Cardiac septum (tissue), 1 donor: ENCODE results near the gene ANKRD20A1. TPM values are rescaled to one million over a fixed set of nuclear protein-coding genes. Genes with fewer than 3 reads are reported as not detected.
"Not testable (repeated sequence)": the region's sequence is repeated elsewhere in the genome, so short reads cannot be mapped to it uniquely, and the experiment has no call there.

Source experiments
- DNase-seq: peaks from one replicate; pipeline ENCODE4 v3.0.0-alpha.2; 2020; ENCODE audit warnings: low spot score
- intact Hi-C: fragments of 100-400 bp; cut with DNase I; formaldehyde crosslinking; loops from one replicate; pipeline ENCODE4 v1.14.0; 2022
- long read RNA-seq: library from polyadenylated mRNA; unstranded; transcript quantifications from one replicate; pipeline ENCODE4 v2.0.0, GENCODE V29; 2021
- total RNA-seq: library from RNA; stranded (reverse); fragmentation: NEBNext Ultra II Directional; extraction: Animal tissue kit (Norgen Biotek cat#: 25700); gene quantifications from one replicate; pipeline ENCODE4 v1.2.1, GENCODE V29; 2021
- donor health status: DM: no; HTN: no; CAD: no.

ANKRD20A1 gene
- total RNA-seq, result 0.59 TPM
- long read RNA-seq, result 0 reads

DNA sequence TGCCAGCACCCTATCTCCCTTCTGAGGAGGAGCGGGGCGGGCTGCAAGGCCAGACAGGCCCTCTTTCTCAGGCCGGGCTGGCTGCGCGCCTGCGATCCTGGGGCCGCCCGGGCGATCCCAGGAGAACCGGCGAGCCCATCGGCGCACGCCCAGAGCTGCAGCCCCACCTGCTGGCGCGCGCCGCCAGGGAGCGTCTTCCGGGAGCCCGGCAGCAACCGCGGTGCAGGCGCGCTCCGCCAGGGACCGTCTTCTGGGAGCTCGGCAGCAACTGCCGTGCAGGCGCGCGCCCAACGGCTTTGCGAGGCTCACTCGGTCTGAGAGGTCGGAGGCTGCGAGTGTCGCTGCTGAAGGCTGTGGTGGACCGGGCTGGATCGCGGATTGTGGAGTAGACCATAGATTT is at the start of gene ANKRD20A1:
ANKRD20A1 (plus strand) TSS at position 61 of the 400 bp plus-strand sequence. CDS start 496 bp downstream, outside the sequence.
- DNase-seq, intact Hi-C loops: not testable (repeated sequence)

DNA sequence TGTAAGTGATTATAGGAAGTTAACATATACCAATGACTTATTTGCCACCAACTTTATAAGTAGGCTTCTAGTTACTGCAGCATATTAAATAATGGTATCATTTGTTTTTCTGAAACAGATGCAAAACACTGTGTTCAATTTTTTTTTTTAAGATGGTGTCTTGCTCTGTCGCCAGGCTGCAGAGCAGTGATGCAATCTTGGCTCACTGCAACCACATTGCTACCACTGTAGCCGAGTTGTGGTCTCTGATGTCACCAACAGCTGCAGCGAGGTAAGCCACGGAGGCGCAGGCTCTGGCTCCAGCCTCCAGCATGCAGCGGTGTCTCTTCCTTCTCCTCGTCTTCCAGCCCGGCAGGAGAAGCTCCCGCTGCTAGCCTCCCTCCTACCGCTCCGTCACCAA is 26.6 kb upstream of the ANKRD20A1 start:
- intact Hi-C loops, DNase-seq: not testable (repeated sequence)
